Stimulated activated memory B cell treated with anti-CD40 and anti-IgM and Interleukin-4, amounts not matched to agents 10 μg/mL and 1 μg/mL and 100 μg/mL, for 72 hours (primary cell): ENCODE measurements around the gene MYMX.
A peak's percentile ranks its signal among the peaks of the same experiment; 100 is the strongest.

Source experiments
- ATAC-seq: fragments of 150-1000 bp; cut with Tn5 transposase; 2 replicates; pipeline ENCODE4 v1.10.0; 2021
- H3K27ac Mint-ChIP-seq: one replicate; pipeline ENCODE4 v1.8.0; 2022; ENCODE audit warnings: mild to moderate bottlenecking, mixed read lengths
- H3K27me3 Mint-ChIP-seq: one replicate; pipeline ENCODE4 v1.8.0; 2022; ENCODE audit warnings: mixed read lengths
- H3K36me3 Mint-ChIP-seq: one replicate; pipeline ENCODE4 v1.8.0; 2022; ENCODE audit warnings: mixed read lengths
- H3K4me1 Mint-ChIP-seq: one replicate; pipeline ENCODE4 v1.8.0; 2022; ENCODE audit warnings: mixed read lengths
- H3K4me3 Mint-ChIP-seq: one replicate; pipeline ENCODE4 v1.8.0; 2022; ENCODE audit warnings: mild to moderate bottlenecking, moderate library complexity, mixed read lengths
- H3K9me3 Mint-ChIP-seq: one replicate; pipeline ENCODE4 v1.8.0; 2022; ENCODE audit warnings: mixed read lengths

Gene MYMX

DNA sequence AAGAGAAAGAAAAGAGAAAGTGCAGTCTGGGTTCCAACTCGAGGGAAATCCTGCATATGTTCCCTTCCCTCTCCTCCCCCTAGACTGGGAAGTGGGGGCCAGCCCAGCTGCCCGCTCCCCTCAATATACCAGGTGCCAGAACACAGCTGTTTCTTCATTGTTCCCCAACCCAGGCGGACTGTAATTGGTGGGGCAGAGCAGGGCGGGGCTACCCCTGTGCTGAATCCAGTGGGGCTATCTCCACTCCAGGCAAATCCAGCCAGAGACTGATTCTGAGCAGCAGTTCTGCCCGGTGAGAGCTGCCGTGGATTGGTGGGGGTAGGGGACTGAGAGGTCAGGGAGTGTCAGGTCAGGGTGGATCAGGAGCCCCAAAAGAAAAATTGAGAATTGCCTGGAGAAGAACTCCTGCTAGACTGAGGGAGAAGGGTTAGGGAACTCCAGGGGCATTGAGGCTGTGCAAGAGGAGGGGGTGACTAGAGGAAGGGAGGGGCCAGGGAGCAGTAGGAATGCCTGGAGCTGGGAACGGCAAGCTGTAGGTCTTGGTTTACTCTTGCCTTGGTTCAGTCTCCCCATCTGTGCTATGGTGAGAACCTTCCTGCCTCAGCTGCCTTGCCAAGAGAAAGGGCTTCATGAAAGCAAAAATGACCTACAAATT, at the start of gene MYMX:
MYMX (plus strand) TSS at position 250 of the 655 bp plus-strand sequence. CDS start 546 bp downstream, outside the sequence.
- no peaks in the 10 kb centered on the region for H3K36me3 Mint-ChIP-seq
- no peak within 1 kb of the TSS for H3K27ac Mint-ChIP-seq
- no peak within 1 kb of the TSS for H3K4me3 Mint-ChIP-seq
- H3K9me3 Mint-ChIP-seq: no peaks in the 10 kb centered on the region
- H3K27me3 Mint-ChIP-seq: no peaks in the 10 kb centered on the region
- peaks cover 26% of the 10 kb centered on the region for H3K4me1 Mint-ChIP-seq
- no peak for ATAC-seq

DNA sequence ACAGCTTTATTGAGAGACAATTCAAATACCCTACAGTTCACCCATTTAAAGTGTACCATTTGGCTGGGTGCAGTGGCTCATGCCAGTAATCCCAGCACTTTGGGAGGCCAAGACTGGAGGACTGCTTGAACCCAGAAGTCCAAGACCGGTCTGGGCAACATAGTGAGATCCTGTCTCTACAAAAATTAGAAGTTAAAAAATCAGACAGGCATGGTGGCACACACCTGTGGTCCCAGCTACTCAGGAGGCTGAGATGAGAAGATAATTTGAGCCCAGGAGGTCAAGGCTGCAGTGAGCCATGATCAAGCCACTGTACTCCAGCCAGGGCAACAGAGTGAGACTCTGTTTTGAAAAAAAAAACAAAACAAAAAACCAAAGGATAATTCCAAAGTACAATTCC, 49.2 kb upstream of the MYMX start:
- Mint-ChIP-seq H3K27ac (no peak overlapping the region), H3K4me3 (no peak overlapping the region), H3K27me3 (peaks cover 77% of the 10 kb centered on the region), H3K4me1 (peaks cover 12% of the 10 kb centered on the region), H3K36me3 (no peaks in the 10 kb centered on the region), H3K9me3 (no peaks in the 10 kb centered on the region)
- no peak for ATAC-seq

DNA sequence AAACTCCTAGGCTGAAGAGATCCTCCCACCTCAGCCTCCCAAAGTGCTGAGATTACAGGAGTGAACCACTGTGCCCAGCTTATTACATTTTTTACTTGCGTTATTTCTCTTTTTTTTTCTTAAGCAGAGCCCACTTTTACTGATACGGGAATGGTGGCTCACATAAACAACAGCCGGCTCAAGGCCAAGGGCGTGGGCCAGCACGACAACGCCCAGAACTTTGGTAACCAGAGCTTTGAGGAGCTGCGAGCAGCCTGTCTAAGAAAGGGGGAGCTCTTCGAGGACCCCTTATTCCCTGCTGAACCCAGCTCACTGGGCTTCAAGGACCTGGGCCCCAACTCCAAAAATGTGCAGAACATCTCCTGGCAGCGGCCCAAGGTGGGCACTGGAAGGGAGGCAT, 47.6 kb upstream of the MYMX start:
- Mint-ChIP-seq H3K27me3 (peaks cover 84% of the 10 kb centered on the region), H3K4me3 (no peak overlapping the region), H3K36me3 (no peaks in the 10 kb centered on the region), H3K27ac (no peak overlapping the region), H3K4me1 (peaks cover 14% of the 10 kb centered on the region), H3K9me3 (no peaks in the 10 kb centered on the region)
- no peak for ATAC-seq

DNA sequence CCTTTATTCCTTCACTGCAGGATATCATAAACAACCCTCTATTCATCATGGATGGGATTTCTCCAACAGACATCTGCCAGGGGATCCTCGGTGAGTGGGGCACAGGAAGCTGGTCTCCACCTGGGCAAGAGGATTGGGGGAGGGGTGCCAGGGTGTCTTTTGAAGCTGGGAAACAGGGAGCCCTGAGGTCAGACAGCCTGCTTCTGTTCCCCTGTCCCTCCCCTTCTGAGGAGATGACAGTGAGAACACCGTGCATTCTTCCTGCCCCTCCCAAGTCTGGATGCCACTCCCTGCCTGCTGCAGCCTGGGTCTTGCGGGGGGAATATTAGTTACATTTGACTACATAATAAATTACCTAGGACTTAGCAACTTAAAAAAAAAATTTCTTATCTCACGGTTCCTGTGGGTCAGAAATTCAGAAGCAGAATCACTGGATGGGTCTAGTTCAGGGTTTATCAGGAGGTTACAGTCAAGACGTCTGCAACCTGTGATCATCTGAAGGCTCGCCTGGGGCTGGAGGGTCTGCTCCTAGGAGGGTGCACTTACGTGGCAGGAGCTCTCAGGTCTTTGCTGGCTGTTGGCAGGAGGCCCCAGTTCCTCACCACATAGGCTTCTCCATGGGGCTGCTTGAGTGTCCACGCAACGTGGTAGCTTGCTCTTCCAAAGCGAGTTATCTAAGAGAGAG, 46.7 kb upstream of the MYMX start:
- Mint-ChIP-seq H3K27me3 (peaks cover 76% of the 10 kb centered on the region), H3K4me1 (peaks cover 14% of the 10 kb centered on the region), H3K27ac (no peak overlapping the region), H3K4me3 (no peak overlapping the region), H3K36me3 (no peaks in the 10 kb centered on the region), H3K9me3 (peaks cover 3% of the 10 kb centered on the region)
- ATAC-seq: no peak

DNA sequence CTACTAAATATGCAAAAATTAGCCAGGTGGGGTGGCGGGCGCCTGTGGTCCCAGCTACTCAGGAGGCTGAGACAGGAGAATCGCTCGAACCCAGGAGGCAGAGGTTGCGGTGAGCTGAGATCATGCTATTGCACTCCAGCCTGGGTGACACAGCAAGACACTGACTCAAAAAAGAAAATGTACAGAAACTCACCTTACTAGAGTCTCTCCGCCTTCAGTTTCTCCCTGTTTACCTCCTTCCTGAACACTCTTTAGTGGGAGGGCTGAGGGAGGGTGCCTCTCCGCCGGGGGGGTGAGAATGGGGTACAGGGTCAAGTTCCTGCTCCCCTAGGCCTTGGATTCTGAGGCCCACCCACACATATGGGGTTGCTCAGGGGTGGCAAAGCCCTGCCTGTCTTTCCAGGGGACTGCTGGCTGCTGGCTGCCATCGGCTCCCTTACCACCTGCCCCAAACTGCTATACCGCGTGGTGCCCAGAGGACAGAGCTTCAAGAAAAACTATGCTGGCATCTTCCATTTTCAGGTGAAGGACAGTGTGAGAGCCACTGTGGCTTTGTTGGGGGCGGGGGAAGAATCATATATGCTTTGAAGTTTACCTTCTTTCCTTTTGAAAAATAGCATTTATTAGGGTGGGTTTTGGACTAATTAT, 44.7 kb upstream of the MYMX start:
- Mint-ChIP-seq H3K9me3 (peaks cover 3% of the 10 kb centered on the region), H3K4me1 (peaks cover 17% of the 10 kb centered on the region), H3K27ac (no peak overlapping the region), H3K36me3 (no peaks in the 10 kb centered on the region), H3K4me3 (no peak overlapping the region), H3K27me3 (peaks cover 68% of the 10 kb centered on the region)
- no peak for ATAC-seq

DNA sequence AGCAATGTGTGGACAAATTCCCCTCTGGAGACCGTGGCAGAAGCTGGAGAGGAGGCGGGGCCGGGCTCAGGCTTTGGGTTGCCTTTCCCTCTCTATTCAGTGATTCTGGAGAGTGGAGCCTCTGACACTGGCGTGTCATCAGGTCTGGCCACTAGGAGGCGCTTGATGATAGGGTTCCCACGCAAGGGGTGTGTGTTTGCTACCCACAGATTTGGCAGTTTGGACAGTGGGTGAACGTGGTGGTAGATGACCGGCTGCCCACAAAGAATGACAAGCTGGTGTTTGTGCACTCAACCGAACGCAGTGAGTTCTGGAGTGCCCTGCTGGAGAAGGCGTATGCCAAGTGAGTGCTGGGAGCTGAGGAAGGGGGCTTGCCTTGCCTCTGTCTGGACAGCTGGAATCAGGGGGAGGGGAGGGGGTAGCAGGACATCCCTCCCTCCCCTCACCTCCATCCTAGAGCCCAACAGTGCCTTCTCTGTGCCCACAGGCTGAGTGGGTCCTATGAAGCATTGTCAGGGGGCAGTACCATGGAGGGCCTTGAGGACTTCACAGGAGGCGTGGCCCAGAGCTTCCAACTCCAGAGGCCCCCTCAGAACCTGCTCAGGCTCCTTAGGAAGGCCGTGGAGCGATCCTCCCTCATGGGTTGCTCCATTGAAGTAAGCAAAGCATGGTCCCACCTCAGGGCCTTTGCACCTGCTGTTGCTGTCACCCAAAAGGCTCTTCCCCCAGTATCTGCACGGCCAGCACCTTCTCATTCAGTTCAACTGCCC, 43.8 kb upstream of the MYMX start:
- H3K4me1 Mint-ChIP-seq: peaks cover 23% of the 10 kb centered on the region
- H3K9me3 Mint-ChIP-seq: peaks cover 3% of the 10 kb centered on the region
- H3K36me3 Mint-ChIP-seq: no peaks in the 10 kb centered on the region
- no peak overlapping the region for H3K4me3 Mint-ChIP-seq
- H3K27me3 Mint-ChIP-seq: peaks cover 65% of the 10 kb centered on the region
- ATAC-seq: peak; percentile 80
- H3K27ac Mint-ChIP-seq: no peak overlapping the region

DNA sequence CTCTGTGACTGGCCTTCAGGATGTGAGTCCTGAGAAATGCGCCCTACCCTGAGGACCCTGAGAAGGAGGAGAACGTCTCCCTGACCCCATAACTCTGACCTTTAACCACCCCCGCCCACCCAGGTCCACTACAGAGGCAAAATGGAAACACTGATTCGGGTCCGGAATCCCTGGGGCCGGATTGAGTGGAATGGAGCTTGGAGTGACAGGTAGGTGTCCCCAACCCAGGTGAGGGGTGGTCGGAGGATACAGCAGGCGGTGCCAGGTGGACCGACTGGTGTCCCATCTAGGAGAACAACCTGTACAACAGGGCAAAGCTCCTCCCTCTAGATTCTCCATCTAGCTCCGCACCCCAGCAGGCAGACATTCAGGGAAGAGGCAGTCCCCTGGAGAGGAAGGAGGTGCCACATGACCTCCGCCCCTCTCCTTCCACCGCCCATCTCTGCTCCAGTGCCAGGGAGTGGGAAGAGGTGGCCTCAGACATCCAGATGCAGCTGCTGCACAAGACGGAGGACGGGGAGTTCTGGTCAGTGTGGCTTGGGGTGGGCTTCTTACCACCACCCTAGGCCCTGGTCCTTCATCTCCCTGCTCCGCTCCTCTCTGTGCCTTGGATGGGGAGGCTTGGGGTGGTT, 40.5 kb upstream of the MYMX start:
- H3K27ac Mint-ChIP-seq: no peak overlapping the region
- ATAC-seq: no peak
- peaks cover 23% of the 10 kb centered on the region for H3K4me1 Mint-ChIP-seq
- peaks cover 41% of the 10 kb centered on the region for H3K27me3 Mint-ChIP-seq
- H3K4me3 Mint-ChIP-seq: peak overlapping the region; percentile 34
- H3K9me3 Mint-ChIP-seq: peaks cover 3% of the 10 kb centered on the region
- H3K36me3 Mint-ChIP-seq: no peaks in the 10 kb centered on the region

DNA sequence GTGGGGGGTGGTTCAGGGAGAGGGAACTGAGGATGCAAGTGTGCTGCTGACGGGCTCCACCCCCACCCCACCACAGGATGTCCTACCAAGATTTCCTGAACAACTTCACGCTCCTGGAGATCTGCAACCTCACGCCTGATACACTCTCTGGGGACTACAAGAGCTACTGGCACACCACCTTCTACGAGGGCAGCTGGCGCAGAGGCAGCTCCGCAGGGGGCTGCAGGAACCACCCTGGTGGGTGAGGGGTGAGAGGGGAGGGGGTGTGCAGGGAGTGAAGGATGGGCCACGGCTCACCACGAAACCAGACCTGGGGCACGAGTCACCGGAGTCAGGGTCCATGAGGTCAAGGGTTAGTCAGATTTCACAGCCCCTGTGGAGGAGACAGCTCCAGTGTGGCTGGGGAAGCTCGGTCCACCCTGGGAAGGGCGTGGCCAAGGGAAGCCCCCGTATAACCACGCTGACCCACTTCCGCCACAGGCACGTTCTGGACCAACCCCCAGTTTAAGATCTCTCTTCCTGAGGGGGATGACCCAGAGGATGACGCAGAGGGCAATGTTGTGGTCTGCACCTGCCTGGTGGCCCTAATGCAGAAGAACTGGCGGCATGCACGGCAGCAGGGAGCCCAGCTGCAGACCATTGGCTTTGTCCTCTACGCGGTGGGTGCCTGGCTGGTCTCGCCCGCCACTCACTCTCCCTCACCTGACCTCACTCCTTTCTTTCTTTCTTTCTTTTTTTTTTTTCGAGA, 39.8 kb upstream of the MYMX start:
- Mint-ChIP-seq H3K27me3 (peaks cover 37% of the 10 kb centered on the region), H3K9me3 (peaks cover 3% of the 10 kb centered on the region), H3K27ac (no peak overlapping the region), H3K4me1 (peaks cover 23% of the 10 kb centered on the region), H3K4me3 (peak overlapping the region; percentile 34), H3K36me3 (no peaks in the 10 kb centered on the region)
- ATAC-seq: peak; percentile 82

DNA sequence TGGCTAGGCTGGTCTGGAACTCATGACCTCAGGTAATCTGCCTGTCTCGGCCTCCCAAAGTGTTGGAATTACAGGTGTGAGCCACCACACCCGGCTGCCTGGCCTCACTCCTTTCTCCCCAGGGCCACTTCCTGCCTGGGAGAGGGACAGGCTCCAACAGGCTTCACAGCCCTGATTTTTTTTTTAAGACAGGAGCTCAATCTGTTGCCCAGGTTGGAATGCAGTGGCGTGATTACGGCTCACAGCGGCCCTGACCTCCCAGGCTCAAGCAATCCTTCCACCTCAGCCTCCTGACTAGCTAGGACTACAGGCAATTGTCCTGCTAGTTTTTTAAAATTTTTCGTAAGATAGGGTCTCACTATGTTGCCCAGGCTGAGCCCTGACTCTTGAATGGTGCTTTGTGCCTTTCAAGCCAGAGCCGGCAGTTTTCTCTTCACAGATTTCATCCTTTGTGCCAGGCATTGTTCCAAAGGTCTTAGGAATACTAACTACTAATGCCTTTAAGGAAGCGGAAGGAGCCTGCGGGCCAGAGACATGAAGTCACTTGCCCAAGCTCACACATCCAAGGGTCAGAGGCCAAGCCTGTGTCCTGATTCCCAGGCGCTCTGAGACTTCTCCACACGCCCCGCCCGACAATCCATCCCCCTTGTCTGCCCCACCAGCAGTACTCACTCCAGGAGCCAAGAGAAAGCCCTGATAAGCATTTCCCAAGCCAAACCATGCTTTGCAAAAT, 38.9 kb upstream of the MYMX start:
- H3K27ac Mint-ChIP-seq: no peak overlapping the region
- H3K9me3 Mint-ChIP-seq: peaks cover 3% of the 10 kb centered on the region
- no peaks in the 10 kb centered on the region for H3K36me3 Mint-ChIP-seq
- no peak overlapping the region for H3K4me3 Mint-ChIP-seq
- peaks cover 17% of the 10 kb centered on the region for H3K4me1 Mint-ChIP-seq
- no peak for ATAC-seq
- peaks cover 28% of the 10 kb centered on the region for H3K27me3 Mint-ChIP-seq

DNA sequence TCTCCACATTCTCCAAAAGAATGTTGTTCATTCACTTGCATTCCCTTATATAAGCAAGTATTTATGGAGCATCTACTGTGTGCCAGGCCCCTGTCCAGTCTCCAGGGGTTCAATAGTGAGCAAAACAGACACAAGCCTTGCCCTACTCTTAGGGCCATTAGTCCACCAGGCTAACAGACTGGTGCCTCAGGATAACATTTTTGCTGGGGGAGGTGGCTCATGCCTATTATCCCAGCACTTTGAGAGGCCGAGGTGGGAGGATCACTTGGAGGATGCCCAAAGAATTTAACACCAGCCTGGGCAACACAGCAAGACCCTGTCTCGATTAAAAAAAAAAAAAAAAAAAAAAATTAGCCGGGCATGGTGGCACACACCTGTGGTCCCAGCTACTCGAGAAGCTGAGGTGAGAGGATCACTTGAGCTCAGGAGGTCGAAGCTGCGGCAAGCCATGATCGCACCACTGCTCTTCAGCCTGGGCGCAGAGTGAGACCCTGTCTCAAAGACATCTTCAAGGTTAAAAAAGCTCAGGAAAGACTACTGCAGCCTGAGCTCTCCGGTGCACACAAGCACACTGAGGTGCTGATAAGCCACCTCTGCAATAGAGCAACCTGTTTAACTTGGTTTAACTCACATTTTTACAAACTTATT, 38.2 kb upstream of the MYMX start:
- Mint-ChIP-seq H3K4me1 (peaks cover 15% of the 10 kb centered on the region), H3K9me3 (peaks cover 3% of the 10 kb centered on the region), H3K4me3 (no peak overlapping the region), H3K27ac (no peak overlapping the region), H3K27me3 (peaks cover 21% of the 10 kb centered on the region), H3K36me3 (no peaks in the 10 kb centered on the region)
- ATAC-seq: no peak

DNA sequence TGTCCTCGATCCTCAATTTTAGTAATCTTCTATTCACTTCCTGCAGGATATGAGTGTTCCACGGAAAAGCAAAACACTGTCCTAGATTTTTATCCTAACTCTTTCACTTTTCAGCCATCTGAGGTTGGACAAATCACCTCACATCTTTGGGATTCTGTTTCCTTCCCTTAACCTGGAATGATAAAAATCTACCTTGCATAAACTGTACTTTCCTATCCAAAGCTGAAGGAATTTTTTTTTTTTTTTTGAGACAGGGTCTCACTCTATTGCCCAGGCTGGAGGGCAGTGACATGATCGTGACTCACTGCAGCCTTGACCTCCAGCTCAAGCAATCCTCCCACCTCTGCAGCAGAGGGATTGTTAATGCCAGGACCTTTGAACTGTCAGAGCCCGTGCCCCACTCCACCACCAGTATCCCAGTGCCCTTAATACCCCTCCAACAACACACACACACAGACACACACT, 37.6 kb upstream of the MYMX start:
- H3K9me3 Mint-ChIP-seq: peaks cover 3% of the 10 kb centered on the region
- H3K36me3 Mint-ChIP-seq: no peaks in the 10 kb centered on the region
- ATAC-seq: no peak
- peaks cover 15% of the 10 kb centered on the region for H3K4me1 Mint-ChIP-seq
- H3K4me3 Mint-ChIP-seq: no peak overlapping the region
- peaks cover 20% of the 10 kb centered on the region for H3K27me3 Mint-ChIP-seq
- no peak overlapping the region for H3K27ac Mint-ChIP-seq

DNA sequence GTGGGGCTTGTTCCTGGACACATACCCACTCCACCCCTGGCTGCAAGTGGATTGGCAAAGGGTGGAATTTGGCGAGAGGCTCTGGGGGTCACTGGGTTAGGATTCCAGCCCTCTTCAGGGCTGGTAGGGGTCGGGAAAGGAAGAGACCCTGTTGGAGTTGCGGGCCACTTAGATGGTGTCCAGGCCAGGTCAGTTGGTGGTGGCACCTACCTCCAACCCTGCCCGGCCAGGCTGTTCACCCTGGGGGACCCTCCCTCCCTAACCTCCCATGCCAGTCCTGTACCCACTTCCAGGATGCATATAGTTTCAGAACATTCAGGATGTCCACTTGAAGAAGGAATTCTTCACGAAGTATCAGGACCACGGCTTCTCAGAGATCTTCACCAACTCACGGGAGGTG, 37.1 kb upstream of the MYMX start:
- no peak for ATAC-seq
- Mint-ChIP-seq H3K9me3 (peaks cover 3% of the 10 kb centered on the region), H3K27me3 (peaks cover 26% of the 10 kb centered on the region), H3K27ac (no peak overlapping the region), H3K36me3 (no peaks in the 10 kb centered on the region), H3K4me3 (no peak overlapping the region), H3K4me1 (peaks cover 15% of the 10 kb centered on the region)

DNA sequence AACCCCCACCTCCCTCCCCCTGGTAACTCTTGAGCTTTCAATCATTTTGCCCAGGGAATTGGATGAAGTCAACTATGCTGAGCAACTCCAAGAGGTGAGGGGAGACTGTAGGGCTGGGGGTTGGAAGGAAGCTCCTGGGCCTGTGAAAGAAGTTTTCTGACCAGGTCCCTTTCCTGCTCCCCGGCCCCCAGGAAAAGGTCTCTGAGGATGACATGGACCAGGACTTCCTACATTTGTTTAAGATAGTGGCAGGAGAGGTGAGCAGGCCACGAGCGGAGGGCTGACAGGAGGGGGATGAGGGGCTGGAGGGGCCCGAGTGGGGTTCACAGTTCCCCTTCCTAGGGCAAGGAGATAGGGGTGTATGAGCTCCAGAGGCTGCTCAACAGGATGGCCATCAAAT, 36.3 kb upstream of the MYMX start:
- H3K27ac Mint-ChIP-seq: no peak overlapping the region
- no peak for ATAC-seq
- H3K36me3 Mint-ChIP-seq: no peaks in the 10 kb centered on the region
- H3K4me1 Mint-ChIP-seq: peaks cover 15% of the 10 kb centered on the region
- H3K4me3 Mint-ChIP-seq: no peak overlapping the region
- peaks cover 33% of the 10 kb centered on the region for H3K27me3 Mint-ChIP-seq
- no peaks in the 10 kb centered on the region for H3K9me3 Mint-ChIP-seq
